Measurements from ENCODE around the gene OLA1. TPM values are rescaled to one million over a fixed set of nuclear protein-coding genes. Genes with fewer than 3 reads are reported as not detected.

The OLA1 gene
- polyA plus RNA-seq, 3 donors: 140 to 160 (median 155) TPM

DNA sequence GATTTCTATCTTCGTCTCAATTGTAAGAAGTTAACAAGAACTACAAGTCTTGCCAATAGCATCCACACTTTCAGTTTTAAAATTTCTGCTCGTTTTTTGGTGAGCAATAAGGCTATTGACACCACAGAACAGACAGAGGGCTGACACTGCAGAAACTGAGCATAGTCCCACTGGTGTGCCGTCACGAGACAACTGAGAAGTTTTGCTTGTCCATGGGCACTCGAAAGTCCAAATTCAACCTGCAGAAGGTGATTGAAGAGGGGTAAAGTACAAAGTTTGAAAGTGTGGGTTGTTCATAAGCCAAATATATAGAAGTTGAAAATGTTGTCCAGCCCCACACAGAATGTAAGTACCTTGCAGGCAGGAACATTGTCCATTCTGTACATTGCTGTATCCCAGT, 219.4 kb downstream of the OLA1 start:
- no peak for DNase-seq (ENCODE audit: extremely low read depth in 1 of 11, low read depth in 9 of 11, low spot score in 4 of 11)

GRCh38 chr2:174027956-174028355, 220.4 kb downstream of the OLA1 start:
- DNase-seq (ENCODE audit: extremely low read depth in 1 of 11, low read depth in 9 of 11, low spot score in 4 of 11): no peak

GRCh38 chr2:174026122-174026845, 222.0 kb downstream of the OLA1 start:
- no peak for DNase-seq (ENCODE audit: extremely low read depth in 1 of 11, low read depth in 9 of 11, low spot score in 4 of 11)

- DNase-seq (ENCODE audit: extremely low read depth in 1 of 11, low read depth in 9 of 11, low spot score in 4 of 11): peak in 8 of 11 donors; percentile 53 to 83 (median 74)
Measured at GRCh38 chr2:174025271-174026121, 222.8 kb downstream of the OLA1 start.

- peak in 1 of 11 donors; percentile 66 for DNase-seq (ENCODE audit: extremely low read depth in 1 of 11, low read depth in 9 of 11, low spot score in 4 of 11)
Measured at GRCh38 chr2:174024524-174025270, 223.6 kb downstream of the OLA1 start.

- no peak for DNase-seq (ENCODE audit: extremely low read depth in 1 of 11, low read depth in 9 of 11, low spot score in 4 of 11)
Measured at GRCh38 chr2:174023591-174024523, 224.5 kb downstream of the OLA1 start.

Other genes starting within 250 kb of the OLA1 start
- not detected for gene SP9, start 86.4 kb upstream of the OLA1 start, polyA plus RNA-seq (ENCODE audit: insufficient read length in 3 of 3)
- 10 to 100 TPM; 28.2 to 33.0 (median 29.3) TPM for gene SCRN3, start 147.2 kb upstream of the OLA1 start, polyA plus RNA-seq (ENCODE audit: insufficient read length in 3 of 3)
- 1 to 10 TPM; 5.3 to 9.5 (median 9.3) TPM for gene GPR155, start 238.5 kb upstream of the OLA1 start, polyA plus RNA-seq (ENCODE audit: insufficient read length in 3 of 3)